ENCODE data around the gene LTO1. TPM values are rescaled to one million over a fixed set of nuclear protein-coding genes. Genes with fewer than 3 reads are reported as not detected.

The LTO1 gene
- total and polyA plus RNA-seq, 2 of the 13 experiments (the other 11 are each of a cell fraction or from before 2014, with no cell fraction given), result 11.8 to 15.0 TPM

DNA sequence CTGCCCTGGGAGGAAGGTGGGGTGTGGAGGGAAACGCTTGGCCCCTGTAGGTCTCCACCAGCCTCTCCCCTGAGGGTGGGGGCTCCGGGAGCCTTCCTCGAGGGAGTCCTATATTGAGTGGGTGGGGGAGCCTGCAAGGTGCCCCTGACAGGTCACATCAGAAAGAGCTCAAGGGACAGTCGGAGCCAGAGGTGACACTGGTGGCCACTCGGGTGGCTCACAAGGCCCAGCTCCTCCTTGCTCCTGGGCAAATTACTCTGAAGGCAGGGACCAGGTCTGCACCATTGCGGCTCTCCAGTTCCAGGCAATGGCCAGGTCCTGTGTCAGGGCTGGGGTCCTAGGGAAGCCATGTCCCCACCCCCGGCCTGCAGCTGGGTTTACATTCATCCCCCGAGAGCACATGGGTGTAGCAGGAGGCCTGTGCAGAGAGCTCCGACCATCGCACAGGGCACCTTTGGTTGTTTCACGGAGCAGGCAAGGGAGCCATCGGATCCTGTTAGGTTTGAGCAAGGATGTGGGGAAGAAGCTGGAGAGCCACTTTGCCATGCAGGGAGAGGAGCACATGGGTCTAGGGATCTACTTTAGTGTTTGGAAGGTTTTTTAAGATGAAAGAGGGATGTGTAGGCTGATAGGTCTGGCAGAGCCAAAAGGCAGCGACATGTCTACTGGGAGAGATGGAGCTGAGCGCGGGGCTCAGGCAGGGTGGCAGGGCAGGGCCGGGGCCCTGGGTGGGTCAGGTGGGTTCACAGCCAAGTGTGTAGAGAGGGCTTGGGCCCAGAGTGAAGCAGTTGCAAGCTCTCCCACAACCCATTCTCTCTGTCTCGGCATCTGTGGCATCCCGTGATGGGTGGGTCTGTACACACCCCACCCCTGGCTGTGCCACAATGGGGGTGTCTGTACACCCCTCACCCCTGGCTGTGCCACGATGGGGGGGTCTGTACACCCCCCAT, 19.4 kb downstream of the LTO1 start (continued):
- TF ChIP-seq ZNF782 (CRISPR knock-in tag; IDR thresholded peaks at IDR 0.05; ENCODE audit: borderline replicate concordance) (peak; percentile 54), MAFK (conservative IDR thresholded peaks at IDR 0.05 in 1 of 2, IDR thresholded peaks at IDR 0.05 in 1 of 2; ENCODE audit: low read length in 2 of 2) (no peak), TOE1 (CRISPR knock-in tag; IDR thresholded peaks at IDR 0.05) (no peak), SRF (IDR thresholded peaks at IDR 0.05; ENCODE audit: low read depth, low read length) (no peak)
- TF ChIP-seq, protein P1, sequence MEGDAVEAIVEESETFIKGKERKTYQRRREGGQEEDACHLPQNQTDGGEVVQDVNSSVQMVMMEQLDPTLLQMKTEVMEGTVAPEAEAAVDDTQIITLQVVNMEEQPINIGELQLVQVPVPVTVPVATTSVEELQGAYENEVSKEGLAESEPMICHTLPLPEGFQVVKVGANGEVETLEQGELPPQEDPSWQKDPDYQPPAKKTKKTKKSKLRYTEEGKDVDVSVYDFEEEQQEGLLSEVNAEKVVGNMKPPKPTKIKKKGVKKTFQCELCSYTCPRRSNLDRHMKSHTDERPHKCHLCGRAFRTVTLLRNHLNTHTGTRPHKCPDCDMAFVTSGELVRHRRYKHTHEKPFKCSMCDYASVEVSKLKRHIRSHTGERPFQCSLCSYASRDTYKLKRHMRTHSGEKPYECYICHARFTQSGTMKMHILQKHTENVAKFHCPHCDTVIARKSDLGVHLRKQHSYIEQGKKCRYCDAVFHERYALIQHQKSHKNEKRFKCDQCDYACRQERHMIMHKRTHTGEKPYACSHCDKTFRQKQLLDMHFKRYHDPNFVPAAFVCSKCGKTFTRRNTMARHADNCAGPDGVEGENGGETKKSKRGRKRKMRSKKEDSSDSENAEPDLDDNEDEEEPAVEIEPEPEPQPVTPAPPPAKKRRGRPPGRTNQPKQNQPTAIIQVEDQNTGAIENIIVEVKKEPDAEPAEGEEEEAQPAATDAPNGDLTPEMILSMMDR (CRISPR knock-in tag; IDR thresholded peaks at IDR 0.05), result no peak

DNA sequence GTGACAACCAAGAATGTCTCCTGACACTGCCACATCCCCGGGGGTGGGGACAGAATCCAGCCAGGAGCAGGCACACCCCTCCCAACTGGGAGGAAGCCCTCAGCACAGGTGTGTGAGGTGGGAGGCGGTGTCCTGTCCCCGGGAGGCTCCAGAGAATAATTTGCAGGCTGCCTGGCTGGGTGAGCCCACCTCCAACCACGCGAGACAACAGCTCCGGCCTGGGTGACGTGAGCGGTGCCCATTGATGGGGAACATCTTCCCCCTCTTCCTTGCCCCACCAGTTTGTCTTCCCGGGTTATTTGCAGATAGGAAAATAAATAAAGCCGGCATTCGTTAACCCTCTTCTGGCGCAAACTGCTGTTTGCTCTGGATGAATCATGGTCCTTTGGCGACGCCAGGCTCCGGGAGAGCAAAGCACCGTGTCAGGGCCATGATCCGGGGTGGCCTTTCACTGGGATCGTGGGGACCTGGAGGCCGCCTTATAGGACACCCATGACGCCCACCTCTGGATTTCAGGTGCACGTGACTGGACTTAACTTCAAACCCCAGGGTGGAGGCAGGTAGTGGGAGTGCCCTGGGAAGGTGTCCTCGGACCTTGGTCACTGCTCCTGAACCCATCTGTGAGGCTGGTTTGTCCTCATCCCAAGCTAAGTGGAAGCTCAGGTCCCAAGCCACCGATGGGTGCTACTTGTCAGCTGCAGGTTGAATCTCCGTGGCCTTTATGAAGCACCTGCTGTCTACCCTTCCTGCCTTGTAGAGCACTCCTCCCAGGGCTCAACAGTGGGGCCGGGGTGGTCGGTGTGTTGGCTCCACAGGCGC, 20.3 kb downstream of the LTO1 start:
- intact Hi-C loops (cut with micrococcal nuclease; ENCODE audit: unreplicated experiment) (loop anchor here (1.0 kb wide), 1 partner anchor 15 kb away; no protein-coding TSS in a partner anchor), in situ Hi-C loops (cut with HindIII; ENCODE audit: extremely low pct_ligation_motif_present, low pct_unique_long_range_greater_than_20kb) (loop anchor here (5.0 kb wide), 1 partner anchor 533 kb away; no protein-coding TSS in a partner anchor)
- H3K79me2 ChIP-seq (ENCODE audit: insufficient read depth, low read length), result no peaks in the 10 kb centered on the region
- ChIA-PET CTCF (ENCODE audit: low intra/inter-chr PET ratio, low total read pairs) (no interaction called here), POLR2A (interaction anchor here (0.8 to 6.1 kb wide), 8 partner anchors 10 to 810 kb away, joined by 3 to 128 read pairs (median 8); partner anchors contain the start of gene LTO1)
- H3K9me3 ChIP-seq (ENCODE audit: low read length), result no peaks in the 10 kb centered on the region
- WGBS (ENCODE audit: low lambda C conversion rate), result under 1% methylated on average over 13 of the region's 27 CpGs
- H2AFZ ChIP-seq (ENCODE audit: low read length), result no peak overlapping the region
- FAIRE-seq (peak; percentile 95), DNase-seq (ENCODE audit: low spot score) (peak; percentile 94), ATAC-seq (peak; percentile 58)
- H3K4me3 ChIP-seq (replicated peaks in 1 of 3; ENCODE audit: insufficient read depth in 1 of 3, low read depth in 2 of 3, low read length in 3 of 3), result peak overlapping the region in 1 of 3 experiments; percentile 48; a peak in 2 of 6 replicates
- peak overlapping the region; percentile 69 for H3K9ac ChIP-seq (ENCODE audit: insufficient read depth, low read depth, low read length)
- peaks cover 9 to 37% of the 10 kb centered on the region in 2 experiments for H3K36me3 ChIP-seq (replicated peaks in 1 of 2; ENCODE audit: control insufficient read depth in 1 of 2, insufficient read depth in 2 of 2, low read length in 2 of 2)
- H3K4me2 ChIP-seq (ENCODE audit: low read depth, low read length), result peak overlapping the region; percentile 67
- no peaks in the 10 kb centered on the region for H3K27me3 ChIP-seq (ENCODE audit: control insufficient read depth in 1 of 2, insufficient read depth in 2 of 2, low read length in 2 of 2)
- TSS peak; percentile 50 for BruUV-seq (replicated peaks)
- H3K4me1 ChIP-seq (ENCODE audit: insufficient read depth, low read length), result peaks cover 69% of the 10 kb centered on the region
- peaks cover 11% of the 10 kb centered on the region; the same call in 1 of the 2 replicates for H4K20me1 ChIP-seq (ENCODE audit: insufficient read depth, low read length)
- H3K27ac ChIP-seq (ENCODE audit: extremely low read length, insufficient read depth, low read length), result peak overlapping the region; percentile 88
- 0 out of 2 replicates have a peak, but pooled peaks have one; percentile 41 for TF ChIP-seq ZNF501 (CRISPR knock-in tag; IDR thresholded peaks at IDR 0.05)
- TF ChIP-seq, protein P2, sequence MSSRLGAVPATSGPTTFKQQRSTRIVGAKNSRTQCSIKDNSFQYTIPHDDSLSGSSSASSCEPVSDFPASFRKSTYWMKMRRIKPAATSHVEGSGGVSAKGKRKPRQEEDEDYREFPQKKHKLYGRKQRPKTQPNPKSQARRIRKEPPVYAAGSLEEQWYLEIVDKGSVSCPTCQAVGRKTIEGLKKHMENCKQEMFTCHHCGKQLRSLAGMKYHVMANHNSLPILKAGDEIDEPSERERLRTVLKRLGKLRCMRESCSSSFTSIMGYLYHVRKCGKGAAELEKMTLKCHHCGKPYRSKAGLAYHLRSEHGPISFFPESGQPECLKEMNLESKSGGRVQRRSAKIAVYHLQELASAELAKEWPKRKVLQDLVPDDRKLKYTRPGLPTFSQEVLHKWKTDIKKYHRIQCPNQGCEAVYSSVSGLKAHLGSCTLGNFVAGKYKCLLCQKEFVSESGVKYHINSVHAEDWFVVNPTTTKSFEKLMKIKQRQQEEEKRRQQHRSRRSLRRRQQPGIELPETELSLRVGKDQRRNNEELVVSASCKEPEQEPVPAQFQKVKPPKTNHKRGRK (CRISPR knock-in tag; IDR thresholded peaks at IDR 0.05), result no peak
- TF ChIP-seq, protein P3, sequence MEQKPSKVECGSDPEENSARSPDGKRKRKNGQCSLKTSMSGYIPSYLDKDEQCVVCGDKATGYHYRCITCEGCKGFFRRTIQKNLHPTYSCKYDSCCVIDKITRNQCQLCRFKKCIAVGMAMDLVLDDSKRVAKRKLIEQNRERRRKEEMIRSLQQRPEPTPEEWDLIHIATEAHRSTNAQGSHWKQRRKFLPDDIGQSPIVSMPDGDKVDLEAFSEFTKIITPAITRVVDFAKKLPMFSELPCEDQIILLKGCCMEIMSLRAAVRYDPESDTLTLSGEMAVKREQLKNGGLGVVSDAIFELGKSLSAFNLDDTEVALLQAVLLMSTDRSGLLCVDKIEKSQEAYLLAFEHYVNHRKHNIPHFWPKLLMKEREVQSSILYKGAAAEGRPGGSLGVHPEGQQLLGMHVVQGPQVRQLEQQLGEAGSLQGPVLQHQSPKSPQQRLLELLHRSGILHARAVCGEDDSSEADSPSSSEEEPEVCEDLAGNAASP (CRISPR knock-in tag; IDR thresholded peaks at IDR 0.05; ENCODE audit: borderline replicate concordance), result peak; percentile 50; the same call in 1 of the 2 replicates
- TF ChIP-seq STAG1 (CRISPR knock-in tag; IDR thresholded peaks at IDR 0.05), result peak; percentile 42
- 0 out of 2 replicates have a peak, but pooled peaks have one; percentile 34 for TF ChIP-seq SIX4 (CRISPR knock-in tag; IDR thresholded peaks at IDR 0.05)
- TF ChIP-seq, protein P4, sequence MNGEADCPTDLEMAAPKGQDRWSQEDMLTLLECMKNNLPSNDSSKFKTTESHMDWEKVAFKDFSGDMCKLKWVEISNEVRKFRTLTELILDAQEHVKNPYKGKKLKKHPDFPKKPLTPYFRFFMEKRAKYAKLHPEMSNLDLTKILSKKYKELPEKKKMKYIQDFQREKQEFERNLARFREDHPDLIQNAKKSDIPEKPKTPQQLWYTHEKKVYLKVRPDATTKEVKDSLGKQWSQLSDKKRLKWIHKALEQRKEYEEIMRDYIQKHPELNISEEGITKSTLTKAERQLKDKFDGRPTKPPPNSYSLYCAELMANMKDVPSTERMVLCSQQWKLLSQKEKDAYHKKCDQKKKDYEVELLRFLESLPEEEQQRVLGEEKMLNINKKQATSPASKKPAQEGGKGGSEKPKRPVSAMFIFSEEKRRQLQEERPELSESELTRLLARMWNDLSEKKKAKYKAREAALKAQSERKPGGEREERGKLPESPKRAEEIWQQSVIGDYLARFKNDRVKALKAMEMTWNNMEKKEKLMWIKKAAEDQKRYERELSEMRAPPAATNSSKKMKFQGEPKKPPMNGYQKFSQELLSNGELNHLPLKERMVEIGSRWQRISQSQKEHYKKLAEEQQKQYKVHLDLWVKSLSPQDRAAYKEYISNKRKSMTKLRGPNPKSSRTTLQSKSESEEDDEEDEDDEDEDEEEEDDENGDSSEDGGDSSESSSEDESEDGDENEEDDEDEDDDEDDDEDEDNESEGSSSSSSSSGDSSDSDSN (CRISPR knock-in tag; IDR thresholded peaks at IDR 0.05), result peak; percentile 75

Measured in HepG2 (cell line).